Measurements from ENCODE around the gene C16orf96.
A peak's percentile ranks its signal among the peaks of the same experiment; 100 is the strongest.

The C16orf96 gene

GRCh38 chr16:4623593-4623992 lies 67.5 kb downstream of the C16orf96 start:
- DNase-seq: no peak

GRCh38 chr16:4624015-4624826 lies 68.1 kb downstream of the C16orf96 start, which contains the start of gene MGRN1:
Gene MGRN1, plus strand, starts transcription at chr16:4624826. Its CDS starts 135 bp downstream, at chr16:4624961.
- DNase-seq: peak; percentile 97

- peak; percentile 66 for DNase-seq
Observed at GRCh38 chr16:4624827-4625559, 68.9 kb downstream of the C16orf96 start.

GRCh38 chr16:4625560-4626159 lies 69.5 kb downstream of the C16orf96 start:
- no peak for DNase-seq

GRCh38 chr16:4626396-4626795 lies 70.3 kb downstream of the C16orf96 start:
- DNase-seq: no peak

GRCh38 chr16:4628283-4628682 lies 72.1 kb downstream of the C16orf96 start:
- no peak for DNase-seq

- no peak for DNase-seq
Observed at GRCh38 chr16:4631444-4631843, 75.3 kb downstream of the C16orf96 start.

GRCh38 chr16:4633910-4634635 lies 77.9 kb downstream of the C16orf96 start:
- no peak for DNase-seq

- DNase-seq: no peak
Observed at GRCh38 chr16:4634768-4635167, 78.6 kb downstream of the C16orf96 start.

- no peak for DNase-seq
Observed at GRCh38 chr16:4636196-4636595, 80.1 kb downstream of the C16orf96 start.

GRCh38 chr16:4637501-4638166 lies 81.5 kb downstream of the C16orf96 start:
- no peak for DNase-seq

GRCh38 chr16:4639899-4640509 lies 83.9 kb downstream of the C16orf96 start:
- no peak for DNase-seq

GRCh38 chr16:4640572-4641305 lies 84.6 kb downstream of the C16orf96 start:
- DNase-seq: no peak

GRCh38 chr16:4641306-4641687 lies 85.2 kb downstream of the C16orf96 start:
- DNase-seq: no peak

GRCh38 chr16:4641895-4642294 lies 85.8 kb downstream of the C16orf96 start:
- no peak for DNase-seq

GRCh38 chr16:4646773-4647643 lies 90.9 kb downstream of the C16orf96 start:
- no peak for DNase-seq

- DNase-seq: no peak
Observed at GRCh38 chr16:4647644-4647980, 91.5 kb downstream of the C16orf96 start.

GRCh38 chr16:4648917-4649316 lies 92.8 kb downstream of the C16orf96 start:
- DNase-seq: no peak

- no peak for DNase-seq
Observed at GRCh38 chr16:4649744-4650442, 93.8 kb downstream of the C16orf96 start.

Measured in right forelimb (tissue), 1 donor.